IMR-90 (cell line): ENCODE results near the gene RHBDF2. TPM values are rescaled to one million over a fixed set of nuclear protein-coding genes. Genes with fewer than 3 reads are reported as not detected.
A peak's percentile ranks its signal among the peaks of the same experiment; 100 is the strongest.

Experiments used
- ATAC-seq: fragments of 200-7000 bp; cut with Tn5 transposase; 2 replicates; pipeline ENCODE4 v1.9.1; 2020; ENCODE audit warnings: low read depth, mild to moderate bottlenecking, moderate library complexity
- BruUV-seq: library from RNA; stranded (reverse); fragments of 400-500 nt; replicated peaks from 2 replicates; lab custom pipeline; 2021; lab: Mats Ljungman, UMichigan
- CTCF ChIA-PET: fragments of 300-600 bp; formaldehyde crosslinking; extraction: SDS; loops from one replicate; lab custom pipeline; 2021; ENCODE audit warnings: antibody characterized with exemption; lab: Yijun Ruan, JAX
- POLR2A ChIA-PET: fragments of 300-600 bp; sonication (Branson Sonifier 250); formaldehyde crosslinking; loops from one replicate; lab custom pipeline; 2022; ENCODE audit warnings: antibody characterized with exemption; ENCODE audit not compliant: unreplicated experiment; lab: Charles Lee
- DNase-seq: peaks from one replicate; pipeline ENCODE4 v3.0.0; 2013
- H2AFZ ChIP-seq: replicated peaks from 2 replicates; pipeline ENCODE3; 2013; ENCODE audit warnings: low read length, mild to moderate bottlenecking; ENCODE audit not compliant: poor library complexity
- H2AK5ac ChIP-seq: 2 replicates; pipeline ENCODE4 v1.6.1; 2013; ENCODE audit warnings: low read depth, low read length, inconsistent platforms
- H2AK9ac ChIP-seq: replicated peaks from 2 replicates; pipeline ENCODE3; 2013; ENCODE audit warnings: mild to moderate bottlenecking, low read depth, low read length, moderate library complexity; ENCODE audit not compliant: poor library complexity
- H2BK120ac ChIP-seq: 2 replicates; pipeline ENCODE4 v1.6.1; 2013; ENCODE audit warnings: low read depth, low read length, inconsistent platforms
- H2BK15ac ChIP-seq: 3 replicates; pipeline ENCODE4 v1.6.1; 2013; ENCODE audit warnings: low read depth, low read length, inconsistent platforms
- H2BK20ac ChIP-seq: 2 replicates; pipeline ENCODE4 v1.6.1; 2013; ENCODE audit warnings: low read depth, mild to moderate bottlenecking, inconsistent platforms, low read length, moderate library complexity
- H2BK5ac ChIP-seq: 2 replicates; pipeline ENCODE4 v1.6.1; 2013; ENCODE audit warnings: mild to moderate bottlenecking, low read depth, low read length, inconsistent platforms; ENCODE audit not compliant: poor library complexity, severe bottlenecking
- H3K14ac ChIP-seq: replicated peaks from 2 replicates; pipeline ENCODE4 v1.6.1; 2013; ENCODE audit warnings: low read depth, low read length, inconsistent platforms
- H3K18ac ChIP-seq: 2 replicates; pipeline ENCODE4 v1.6.1; 2013; ENCODE audit warnings: low read depth, low read length, control low read depth
- H3K23ac ChIP-seq: 2 replicates; pipeline ENCODE4 v1.6.1; 2013; ENCODE audit warnings: low read depth, low read length, inconsistent platforms
- H3K27ac ChIP-seq: 2 replicates; pipeline ENCODE4 v1.5.1; 2013; ENCODE audit warnings: mild to moderate bottlenecking, control low read depth, low read length; ENCODE audit not compliant: insufficient read depth
- H3K27me3 ChIP-seq: 2 replicates; pipeline ENCODE4 v1.6.1; 2013; ENCODE audit warnings: low read length; ENCODE audit not compliant: control insufficient read depth, insufficient read depth
- H3K36me3 ChIP-seq: 2 replicates; pipeline ENCODE4 v1.6.1; 2013; ENCODE audit warnings: low read length, mixed read lengths; ENCODE audit not compliant: control insufficient read depth, insufficient read depth
- H3K4ac ChIP-seq: 2 replicates; pipeline ENCODE4 v1.6.1; 2013; ENCODE audit warnings: low read depth, low read length, inconsistent platforms
- H3K4me1 ChIP-seq: 2 replicates; pipeline ENCODE4 v1.6.1; 2013; ENCODE audit warnings: low read length, mixed read lengths; ENCODE audit not compliant: control insufficient read depth, insufficient read depth
- H3K4me2 ChIP-seq: 2 replicates; pipeline ENCODE4 v1.6.1; 2013; ENCODE audit warnings: low read depth, mild to moderate bottlenecking, control low read depth, low read length, moderate library complexity
- H3K4me3 ChIP-seq: 2 replicates; pipeline ENCODE4 v1.5.1; 2013; ENCODE audit warnings: low read depth, mild to moderate bottlenecking, control low read depth, low read length, moderate library complexity; ENCODE audit not compliant: insufficient read depth
- H3K56ac ChIP-seq: 2 replicates; pipeline ENCODE4 v1.6.1; 2013; ENCODE audit warnings: low read length, inconsistent platforms; ENCODE audit not compliant: insufficient read depth; ENCODE audit errors: extremely low read depth
- H3K79me1 ChIP-seq, 2 experiments: 2 replicates each; pipeline ENCODE4 v1.6.1; 2013; ENCODE audit warnings: low read length in 2 of 2, inconsistent platforms in 1 of 2, low read depth in 1 of 2
- H3K9ac ChIP-seq: 2 replicates; pipeline ENCODE4 v1.6.1; 2013; ENCODE audit warnings: low read depth, low read length, control low read depth
- H3K9me1 ChIP-seq: 2 replicates; pipeline ENCODE4 v1.6.1; 2013; ENCODE audit warnings: low read length, inconsistent platforms; ENCODE audit not compliant: insufficient read depth
- H3K9me3 ChIP-seq: 2 replicates; pipeline ENCODE4 v1.6.1; 2013; ENCODE audit warnings: low read length; ENCODE audit not compliant: control insufficient read depth, insufficient read depth
- H4K20me1 ChIP-seq: 2 replicates; pipeline ENCODE4 v1.6.1; 2013; ENCODE audit warnings: low read length, inconsistent platforms; ENCODE audit not compliant: insufficient read depth
- H4K5ac ChIP-seq: 2 replicates; pipeline ENCODE4 v1.6.1; 2013; ENCODE audit warnings: mild to moderate bottlenecking, low read depth, low read length, control low read depth
- H4K8ac ChIP-seq, 2 experiments: 2 replicates each; pipeline ENCODE4 v1.6.1; 2013; ENCODE audit warnings: low read depth in 2 of 2, low read length in 2 of 2, control low read depth in 1 of 2, inconsistent platforms in 1 of 2
- H4K91ac ChIP-seq: 2 replicates; pipeline ENCODE4 v1.6.1; 2013; ENCODE audit warnings: low read depth, low read length, inconsistent platforms; ENCODE audit not compliant: insufficient read depth
- CTCF ChIP-seq: conservative IDR thresholded peaks from 2 replicates; pipeline ENCODE4 v1.5.1; 2012; ENCODE audit warnings: mild to moderate bottlenecking, low read depth, low read length, improper control_type of control experiment
- FOS ChIP-seq: fragments of 150-350 bp; IDR thresholded peaks from 2 replicates; pipeline ENCODE4 v1.6.1; 2016; ENCODE audit warnings: low read depth, low read length
- MAFK ChIP-seq: IDR thresholded peaks from 2 replicates; pipeline ENCODE4 v1.6.1; 2012; ENCODE audit warnings: low read depth, low read length, improper control_type of control experiment
- MAZ ChIP-seq: IDR thresholded peaks from 2 replicates; pipeline ENCODE4 v1.6.1; 2012; ENCODE audit warnings: low read depth, mild to moderate bottlenecking, low read length, improper control_type of control experiment, moderate library complexity, borderline replicate concordance
- MXI1 ChIP-seq: IDR thresholded peaks from 2 replicates; pipeline ENCODE4 v1.6.1; 2012; ENCODE audit warnings: low read depth, mild to moderate bottlenecking, low read length, moderate library complexity, borderline replicate concordance
- RAD21 ChIP-seq: IDR thresholded peaks from 2 replicates; pipeline ENCODE4 v1.6.1; 2012; ENCODE audit warnings: low read length, improper control_type of control experiment
- RFX5 ChIP-seq: IDR thresholded peaks from 2 replicates; pipeline ENCODE4 v1.8.0; 2012; ENCODE audit warnings: low read depth, mild to moderate bottlenecking, low read length, moderate library complexity
- USF2 ChIP-seq: fragments of 150-350 bp; IDR thresholded peaks from 2 replicates; pipeline ENCODE4 v1.6.1; 2017; ENCODE audit warnings: mild to moderate bottlenecking, antibody characterized with exemption, low read length, low read depth
- WGBS, 2 experiments: methylation state at CpG; one replicate each; pipeline versions ENCODE4 v1.1.5 to v1.1.7; 2013; ENCODE audit warnings: missing lambda C conversion rate in 2 of 2; ENCODE audit not compliant: insufficient read length in 1 of 2; ENCODE audit errors: extremely low coverage in 2 of 2; 5-methylcytosine and 5-hydroxymethylcytosine counted together
- dilution Hi-C: fragments of 300-500 bp; cut with HindIII; formaldehyde crosslinking; loops from one replicate; pipeline ENCODE4 v1.14.3; 2018; ENCODE audit warnings: low sequenced_read_pairs; ENCODE audit not compliant: unreplicated experiment
- in situ Hi-C: fragments of 300-500 bp; cut with MboI; formaldehyde crosslinking; loops from 3 replicates; pipeline ENCODE4 v1.14.3; 2019; ENCODE audit warnings: low sequenced_read_pairs, inconsistent platforms, mixed read lengths
- intact Hi-C: fragments of 100-400 bp; cut with micrococcal nuclease; formaldehyde crosslinking; loops from 2 replicates; pipeline ENCODE4 v1.10.0; 2022
- polyA plus RNA-seq, 3 experiments: library from polyadenylated mRNA; depleted of rRNA; stranded (reverse); fragments of >200 nt; gene quantifications; 2 replicates each; pipeline ENCODE4 v1.2.3, GENCODE V29; 2012; ENCODE audit warnings: low replicate concordance in 1 of 3
- total RNA-seq: library from RNA; depleted of rRNA; stranded (reverse); fragments of >200 nt; gene quantifications from 2 replicates; pipeline ENCODE4 v1.2.3, GENCODE V29; 2012

RHBDF2 gene
- total and polyA plus RNA-seq, 2 of the 4 experiments (the other 2 are of a cell fraction) = 1.3 to 8.3 TPM

- Histone ChIP-seq H4K8ac (peak overlapping the region; percentile 64 to 97), H3K36me3 (no peaks in the 10 kb centered on the region; the same call in 1 of the 2 replicates), H3K9me3 (no peaks in the 10 kb centered on the region), H2BK15ac (peak overlapping the region; percentile 92; the same call in 2 of the 3 replicates), H4K20me1 (no peaks in the 10 kb centered on the region), H2BK120ac (peak overlapping the region; percentile 93), H3K79me1 (no peaks in the 10 kb centered on the region; a peak in 1 of 4 replicates), H3K9ac (peak overlapping the region; percentile 62; the same call in 1 of the 2 replicates), H2AFZ (peak overlapping the region; percentile 99), H4K91ac (peak overlapping the region; percentile 80), H2AK5ac (peak overlapping the region; percentile 96), H2AK9ac (peak overlapping the region; percentile 97), H4K5ac (peak overlapping the region; percentile 91), H3K27me3 (peaks cover 2% of the 10 kb centered on the region; the same call in 1 of the 2 replicates), H2BK5ac (peak overlapping the region; percentile 61), H3K23ac (peak overlapping the region; percentile 81), H3K4me2 (peak overlapping the region; percentile 88), H3K27ac (peak overlapping the region; percentile 62), H3K9me1 (peaks cover 11% of the 10 kb centered on the region), H3K4me1 (peaks cover 9% of the 10 kb centered on the region), H3K18ac (peak overlapping the region; percentile 47; the same call in 1 of the 2 replicates), H2BK20ac (peak overlapping the region; percentile 60), H3K14ac (peak overlapping the region; percentile 93), H3K4me3 (peak overlapping the region; percentile 27; the same call in 1 of the 2 replicates), H3K4ac (peak overlapping the region; percentile 94), H3K56ac (peak overlapping the region; percentile 66; the same call in 1 of the 2 replicates)
- in situ Hi-C loops = no loop called here
- ChIA-PET POLR2A (interaction anchor here (0.7 kb wide), 1 partner anchor 21 kb away, joined by 3 read pairs; no protein-coding TSS in a partner anchor), CTCF (interaction anchor here (0.7 to 1.7 kb wide), 4 partner anchors 11 to 218 kb away, joined by 3 to 18 read pairs (median 4); no protein-coding TSS in a partner anchor)
- peak; percentile 94 for DNase-seq
- no TSS peak for BruUV-seq
- TF ChIP-seq CTCF (0 out of 2 replicates have a peak, but pooled peaks have one; percentile 2), MAFK (no peak), RFX5 (peak; percentile 46; the same call in 1 of the 2 replicates), RAD21 (no peak), MXI1 (peak; percentile 60; the same call in 1 of the 2 replicates), USF2 (peak; percentile 47; the same call in 1 of the 2 replicates), MAZ (peak; percentile 99), FOS (peak; percentile 28; the same call in 1 of the 2 replicates)
- peak; percentile 98 for ATAC-seq
- dilution Hi-C loops = no loop called here
- intact Hi-C loops = no loop called here
- WGBS, 2 experiments = 0% methylated on average over 3 of the region's 27 CpGs; no CpG with 5 or more reads in 1 of the 2 experiments
Observed at GRCh38 chr17:76540381-76541300, 39.4 kb upstream of the RHBDF2 start.
